H9 (cell line): ENCODE results near the gene RNF114. TPM values are rescaled to one million over a fixed set of nuclear protein-coding genes. Genes with fewer than 3 reads are reported as not detected.

ENCODE experiments used
- DNase-seq: peaks from one replicate; pipeline ENCODE4 v3.0.0-alpha.2; 2017
- H2AFZ ChIP-seq: one replicate; pipeline ENCODE4 v1.6.1; 2013; ENCODE audit warnings: mild to moderate bottlenecking, low read length, control low read depth, moderate library complexity
- H2AK5ac ChIP-seq: 2 replicates; pipeline ENCODE4 v1.6.1; 2013; ENCODE audit warnings: low read length, control low read depth, mixed read lengths; ENCODE audit not compliant: insufficient read length
- H2BK120ac ChIP-seq: one replicate; pipeline ENCODE4 v1.6.1; 2013; ENCODE audit warnings: low read depth, mild to moderate bottlenecking, low read length, control low read depth, inconsistent platforms; ENCODE audit not compliant: poor library complexity, severe bottlenecking
- H2BK12ac ChIP-seq: 2 replicates; pipeline ENCODE4 v1.6.1; 2013; ENCODE audit warnings: low read length, control low read depth, mixed read lengths, low read depth; ENCODE audit not compliant: insufficient read length
- H2BK15ac ChIP-seq: 2 replicates; pipeline ENCODE4 v1.6.1; 2013; ENCODE audit warnings: low read depth, low read length, control low read depth
- H2BK20ac ChIP-seq: one replicate; pipeline ENCODE4 v1.6.1; 2013; ENCODE audit warnings: low read depth, mild to moderate bottlenecking, low read length, control low read depth, inconsistent platforms; ENCODE audit not compliant: poor library complexity, severe bottlenecking
- H2BK5ac ChIP-seq: 2 replicates; pipeline ENCODE4 v1.6.1; 2013; ENCODE audit warnings: low read length, control low read depth, mixed read lengths; ENCODE audit not compliant: insufficient read length
- H3K14ac ChIP-seq: 2 replicates; pipeline ENCODE4 v1.6.1; 2013; ENCODE audit warnings: low read length, control low read depth; ENCODE audit not compliant: insufficient read depth
- H3K18ac ChIP-seq: 2 replicates; pipeline ENCODE4 v1.6.1; 2013; ENCODE audit warnings: low read depth, mild to moderate bottlenecking, mixed read lengths, low read length, control low read depth; ENCODE audit not compliant: insufficient read length
- H3K23ac ChIP-seq: 2 replicates; pipeline ENCODE4 v1.6.1; 2013; ENCODE audit warnings: low read length, control low read depth, mixed read lengths, low read depth; ENCODE audit not compliant: insufficient read length
- H3K23me2 ChIP-seq: 2 replicates; pipeline ENCODE4 v1.6.1; 2013; ENCODE audit warnings: low read depth, mild to moderate bottlenecking, mixed read lengths, low read length, control low read depth; ENCODE audit not compliant: insufficient read length, poor library complexity, severe bottlenecking
- H3K27ac ChIP-seq: 2 replicates; pipeline ENCODE4 v1.5.1; 2013; ENCODE audit warnings: low read length, control low read depth, mixed read lengths, low read depth; ENCODE audit not compliant: insufficient read length
- H3K27me3 ChIP-seq: 2 replicates; pipeline ENCODE4 v1.6.1; 2013; ENCODE audit warnings: low read length, control low read depth, inconsistent platforms; ENCODE audit not compliant: insufficient read depth
- H3K4ac ChIP-seq: 2 replicates; pipeline ENCODE4 v1.6.1; 2013; ENCODE audit warnings: low read depth, mild to moderate bottlenecking, control low read depth, inconsistent platforms, low read length, moderate library complexity
- H3K4me1 ChIP-seq: 2 replicates; pipeline ENCODE4 v1.6.1; 2013; ENCODE audit warnings: low read length, control low read depth, inconsistent platforms; ENCODE audit not compliant: insufficient read depth
- H3K4me2 ChIP-seq: 2 replicates; pipeline ENCODE4 v1.6.1; 2013; ENCODE audit warnings: low read length, control low read depth, mixed read lengths; ENCODE audit not compliant: insufficient read length, insufficient read depth
- H3K56ac ChIP-seq: 2 replicates; pipeline ENCODE4 v1.6.1; 2013; ENCODE audit warnings: low read depth, mild to moderate bottlenecking, mixed read lengths, low read length, control low read depth; ENCODE audit not compliant: insufficient read length
- H3K79me1 ChIP-seq: 2 replicates; pipeline ENCODE4 v1.6.1; 2013; ENCODE audit warnings: low read depth, mild to moderate bottlenecking, moderate library complexity, low read length, control low read depth, inconsistent platforms; ENCODE audit not compliant: insufficient read depth, poor library complexity, severe bottlenecking
- H3K79me2 ChIP-seq: 2 replicates; pipeline ENCODE4 v1.6.1; 2013; ENCODE audit warnings: low read length, control low read depth, inconsistent platforms; ENCODE audit not compliant: insufficient read depth
- H3K9ac ChIP-seq: 2 replicates; pipeline ENCODE4 v1.6.1; 2013; ENCODE audit warnings: low read length, control low read depth, mixed read lengths; ENCODE audit not compliant: insufficient read length; ENCODE audit errors: extremely low read depth
- H3K9me3 ChIP-seq: one replicate; pipeline ENCODE4 v1.6.1; 2013; ENCODE audit warnings: low read depth, low read length, inconsistent platforms; ENCODE audit not compliant: control insufficient read depth
- H3T11ph ChIP-seq: one replicate; pipeline ENCODE4 v1.6.1; 2013; ENCODE audit warnings: mild to moderate bottlenecking, low read length, control low read depth, inconsistent platforms
- H4K20me1 ChIP-seq: one replicate; pipeline ENCODE4 v1.6.1; 2013; ENCODE audit not compliant: control insufficient read depth, insufficient read length, insufficient read depth
- H4K5ac ChIP-seq: 2 replicates; pipeline ENCODE4 v1.6.1; 2013; ENCODE audit warnings: low read depth, mild to moderate bottlenecking, mixed read lengths, low read length, control low read depth; ENCODE audit not compliant: insufficient read length
- H4K8ac ChIP-seq: replicated peaks from 2 replicates; pipeline ENCODE4 v1.6.1; 2013; ENCODE audit warnings: low read length, control low read depth, mixed read lengths, low read depth; ENCODE audit not compliant: insufficient read length
- H4K91ac ChIP-seq: 2 replicates; pipeline ENCODE4 v1.6.1; 2013; ENCODE audit warnings: low read depth, mild to moderate bottlenecking, moderate library complexity, mixed read lengths, low read length, control low read depth; ENCODE audit not compliant: insufficient read length
- H3K27ac Mint-ChIP-seq, 3 experiments: 2 replicates in 2 of 3; 3 replicates in 1 of 3; pipeline ENCODE4 v1.8.0; 2020 to 2021; ENCODE audit warnings: mixed read lengths in 3 of 3, mild to moderate bottlenecking in 1 of 3, moderate library complexity in 1 of 3
- H3K27me3 Mint-ChIP-seq: 2 replicates; pipeline ENCODE4 v1.8.0; 2021; ENCODE audit warnings: low read depth, mild to moderate bottlenecking, moderate library complexity, mixed read lengths
- H3K36me3 Mint-ChIP-seq, 3 experiments: 2 replicates in 2 of 3; 3 replicates in 1 of 3; pipeline ENCODE4 v1.8.0; 2020 to 2021; ENCODE audit warnings: low read depth in 3 of 3, mixed read lengths in 3 of 3; ENCODE audit not compliant: insufficient read depth in 1 of 3
- H3K4me1 Mint-ChIP-seq, 2 experiments: 2 replicates each; pipeline ENCODE4 v1.8.0; 2020; ENCODE audit warnings: mixed read lengths in 2 of 2
- H3K4me3 Mint-ChIP-seq, 2 experiments: 2 replicates in 1 of 2; 3 replicates in 1 of 2; pipeline ENCODE4 v1.8.0; 2020 to 2021; ENCODE audit warnings: mild to moderate bottlenecking in 2 of 2, mixed read lengths in 2 of 2, moderate library complexity in 1 of 2
- H3K9me3 Mint-ChIP-seq, 2 experiments: 2 replicates in 1 of 2; 3 replicates in 1 of 2; pipeline ENCODE4 v1.8.0; 2020; ENCODE audit warnings: mild to moderate bottlenecking in 2 of 2, mixed read lengths in 2 of 2, moderate library complexity in 1 of 2
- WGBS: extraction: QIAGEN DNeasy Blood & Tissue Kit; methylation state at CpG from one replicate; pipeline ENCODE4 v1.1.7; 2013; ENCODE audit warnings: missing lambda C conversion rate, low lambda C conversion rate, mixed read lengths; ENCODE audit not compliant: insufficient read length; ENCODE audit errors: extremely low coverage; 5-methylcytosine and 5-hydroxymethylcytosine counted together
- total RNA-seq: library from RNA; stranded (reverse); gene quantifications from 2 replicates; pipeline ENCODE4 v1.2.1, GENCODE V29; 2021
- TF ChIP-seq, protein P1 (sequence below): fragments of 200-600 bp; sonication (generic); conservative IDR thresholded peaks from 3 replicates; pipeline ENCODE4 v1.8.0; 2021; ENCODE audit warnings: antibody characterized with exemption, mild to moderate bottlenecking

Gene RNF114
- total RNA-seq, 1 experiment from 2014 or later: 75.5 TPM

DNA sequence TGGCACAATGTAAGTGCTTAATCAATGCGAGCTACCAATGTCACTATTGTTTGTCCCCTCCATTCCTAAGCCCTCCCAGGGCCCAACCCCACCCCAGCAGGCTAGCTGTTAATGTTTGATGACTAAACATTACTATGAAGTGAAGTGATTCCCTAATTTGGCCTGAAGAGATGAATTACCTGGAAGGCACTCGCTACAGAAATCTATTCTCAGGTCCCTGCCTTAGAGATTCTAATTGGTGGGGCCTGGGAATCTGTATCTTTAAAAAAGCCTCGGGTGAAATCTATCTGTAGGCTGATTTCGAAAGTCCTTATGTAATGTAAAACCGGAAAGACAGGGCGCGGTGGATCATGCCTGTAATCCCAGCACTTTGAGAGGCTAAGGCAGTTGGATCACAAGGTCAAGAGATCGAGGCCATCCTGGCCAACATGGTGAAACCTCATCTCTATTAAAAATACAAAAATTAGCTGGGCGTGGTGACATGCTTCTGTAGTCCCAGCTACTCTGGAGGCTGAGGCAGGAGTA is 29.6 kb downstream of the RNF114 start:
- Histone ChIP-seq H4K8ac (no peak overlapping the region), H3K18ac (no peak overlapping the region), H3K27ac (no peak overlapping the region), H3K56ac (no peak overlapping the region), H4K91ac (no peak overlapping the region), H3K23ac (no peak overlapping the region), H3K4me1 (no peaks in the 10 kb centered on the region; the same call in 1 of the 2 replicates), H2AK5ac (no peak overlapping the region), H3T11ph (no peak overlapping the region), H2BK20ac (no peak overlapping the region), H3K23me2 (no peaks in the 10 kb centered on the region), H4K20me1 (no peaks in the 10 kb centered on the region), H3K4ac (no peak overlapping the region), H2BK12ac (no peak overlapping the region), H3K27me3 (no peaks in the 10 kb centered on the region), H3K4me2 (no peak overlapping the region), H3K9ac (no peak overlapping the region), H2BK5ac (no peak overlapping the region), H2BK120ac (no peak overlapping the region), H3K79me2 (no peaks in the 10 kb centered on the region), H4K5ac (no peak overlapping the region), H3K79me1 (no peaks in the 10 kb centered on the region), H2AFZ (no peak overlapping the region), H3K9me3 (no peaks in the 10 kb centered on the region), H3K14ac (no peak overlapping the region), H2BK15ac (no peak overlapping the region)
- Mint-ChIP-seq H3K9me3 (no peaks in the 10 kb centered on the region), H3K4me1 (peaks cover 9 to 22% of the 10 kb centered on the region in 2 experiments; a peak in 3 of 4 replicates), H3K4me3 (no peak overlapping the region), H3K27ac (no peak overlapping the region), H3K27me3 (no peaks in the 10 kb centered on the region), H3K36me3 (peaks cover 1 to 6% (median 5%) of the 10 kb centered on the region in 3 experiments; a peak in 4 of 7 replicates)
- no CpG with 5 or more reads among the region's 9 CpGs for WGBS
- TF ChIP-seq, protein P1, sequence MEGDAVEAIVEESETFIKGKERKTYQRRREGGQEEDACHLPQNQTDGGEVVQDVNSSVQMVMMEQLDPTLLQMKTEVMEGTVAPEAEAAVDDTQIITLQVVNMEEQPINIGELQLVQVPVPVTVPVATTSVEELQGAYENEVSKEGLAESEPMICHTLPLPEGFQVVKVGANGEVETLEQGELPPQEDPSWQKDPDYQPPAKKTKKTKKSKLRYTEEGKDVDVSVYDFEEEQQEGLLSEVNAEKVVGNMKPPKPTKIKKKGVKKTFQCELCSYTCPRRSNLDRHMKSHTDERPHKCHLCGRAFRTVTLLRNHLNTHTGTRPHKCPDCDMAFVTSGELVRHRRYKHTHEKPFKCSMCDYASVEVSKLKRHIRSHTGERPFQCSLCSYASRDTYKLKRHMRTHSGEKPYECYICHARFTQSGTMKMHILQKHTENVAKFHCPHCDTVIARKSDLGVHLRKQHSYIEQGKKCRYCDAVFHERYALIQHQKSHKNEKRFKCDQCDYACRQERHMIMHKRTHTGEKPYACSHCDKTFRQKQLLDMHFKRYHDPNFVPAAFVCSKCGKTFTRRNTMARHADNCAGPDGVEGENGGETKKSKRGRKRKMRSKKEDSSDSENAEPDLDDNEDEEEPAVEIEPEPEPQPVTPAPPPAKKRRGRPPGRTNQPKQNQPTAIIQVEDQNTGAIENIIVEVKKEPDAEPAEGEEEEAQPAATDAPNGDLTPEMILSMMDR: no peak
- no peak for DNase-seq
